Skeletal muscle tissue (tissue), 4 donors: ENCODE results near the gene DSCAM. TPM values are rescaled to one million over a fixed set of nuclear protein-coding genes. Genes with fewer than 3 reads are reported as not detected.

Source experiments
- H3K27ac ChIP-seq: one replicate; pipeline ENCODE4 v1.7.0; 2013; ENCODE audit warnings: mild to moderate bottlenecking, low read depth, low read length, inconsistent platforms
- H3K27me3 ChIP-seq, 3 donors: one replicate each; pipeline ENCODE4 v1.7.0; 2013; ENCODE audit warnings: low read length in 3 of 3; ENCODE audit not compliant: control insufficient read depth in 3 of 3, insufficient read depth in 3 of 3
- H3K36me3 ChIP-seq, 3 donors: one replicate each; pipeline ENCODE4 v1.7.0; 2013; ENCODE audit warnings: low read length in 3 of 3; ENCODE audit not compliant: control insufficient read depth in 3 of 3, insufficient read depth in 3 of 3
- H3K4me1 ChIP-seq, 3 donors: one replicate each; pipeline ENCODE4 v1.7.0; 2013; ENCODE audit warnings: low read length in 3 of 3, mild to moderate bottlenecking in 3 of 3; ENCODE audit not compliant: control insufficient read depth in 3 of 3, insufficient read depth in 3 of 3
- H3K4me3 ChIP-seq, 3 donors: one replicate each; pipeline ENCODE4 v1.7.0; 2013; ENCODE audit warnings: low read length in 3 of 3
- H3K9ac ChIP-seq, 3 donors: one replicate each; pipeline ENCODE4 v1.7.0; 2013; ENCODE audit warnings: low read length in 3 of 3, mild to moderate bottlenecking in 3 of 3, moderate library complexity in 2 of 3, low read depth in 1 of 3
- H3K9me3 ChIP-seq, 3 donors: one replicate each; pipeline ENCODE4 v1.7.0; 2013; ENCODE audit warnings: low read length in 3 of 3; ENCODE audit not compliant: control insufficient read depth in 3 of 3
- total RNA-seq: library from RNA; depleted of rRNA; stranded (reverse); fragments of >200 nt; gene quantifications from one replicate; pipeline ENCODE4 v1.2.3, GENCODE V29; 2014
- donor health status: Osteomylitis.

DSCAM gene
- total RNA-seq, 1 donor from 2014 or later, result 0.52 TPM

GRCh38 chr21:40466893-40467483, 380.0 kb downstream of the DSCAM start:
- no peak overlapping the region for H3K27ac ChIP-seq
- peaks cover 0 to 2% (median 0%) of the 10 kb centered on the region in 3 donors for H3K27me3 ChIP-seq
- H3K4me3 ChIP-seq, result no peak overlapping the region
- H3K9ac ChIP-seq, result no peak overlapping the region
- no peaks in the 10 kb centered on the region for H3K9me3 ChIP-seq
- H3K36me3 ChIP-seq, result no peaks in the 10 kb centered on the region
- H3K4me1 ChIP-seq, result no peaks in the 10 kb centered on the region

- Histone ChIP-seq H3K9ac (no peak overlapping the region), H3K4me1 (no peaks in the 10 kb centered on the region), H3K4me3 (no peak overlapping the region), H3K27ac (no peak overlapping the region), H3K27me3 (peaks cover 0 to 4% (median 0%) of the 10 kb centered on the region in 3 donors), H3K36me3 (no peaks in the 10 kb centered on the region), H3K9me3 (peaks cover 0 to 2% (median 0%) of the 10 kb centered on the region in 3 donors)
Observed at GRCh38 chr21:40465382-40465781, 381.6 kb downstream of the DSCAM start.

GRCh38 chr21:40463176-40463575, 383.8 kb downstream of the DSCAM start:
- H3K9me3 ChIP-seq, result peaks cover 0 to 2% (median 0%) of the 10 kb centered on the region in 3 donors
- no peaks in the 10 kb centered on the region for H3K36me3 ChIP-seq
- no peak overlapping the region for H3K4me3 ChIP-seq
- H3K4me1 ChIP-seq, result no peaks in the 10 kb centered on the region
- no peak overlapping the region for H3K9ac ChIP-seq
- H3K27me3 ChIP-seq, result peaks cover 0 to 4% (median 0%) of the 10 kb centered on the region in 3 donors
- H3K27ac ChIP-seq, result no peak overlapping the region

- Histone ChIP-seq H3K4me1 (no peaks in the 10 kb centered on the region), H3K36me3 (no peaks in the 10 kb centered on the region), H3K27me3 (peaks cover 0 to 4% (median 0%) of the 10 kb centered on the region in 3 donors), H3K27ac (no peak overlapping the region), H3K4me3 (no peak overlapping the region), H3K9ac (no peak overlapping the region), H3K9me3 (peaks cover 0 to 2% (median 0%) of the 10 kb centered on the region in 3 donors)
Observed at GRCh38 chr21:40461008-40461407, 385.9 kb downstream of the DSCAM start.

- H3K27me3 ChIP-seq, result peaks cover 0 to 2% (median 0%) of the 10 kb centered on the region in 3 donors
- H3K4me1 ChIP-seq, result no peaks in the 10 kb centered on the region
- no peak overlapping the region for H3K27ac ChIP-seq
- H3K4me3 ChIP-seq, result no peak overlapping the region
- no peak overlapping the region for H3K9ac ChIP-seq
- H3K36me3 ChIP-seq, result no peaks in the 10 kb centered on the region
- peaks cover 0 to 2% (median 0%) of the 10 kb centered on the region in 3 donors for H3K9me3 ChIP-seq
Observed at GRCh38 chr21:40457741-40458140, 389.2 kb downstream of the DSCAM start.

GRCh38 chr21:40454057-40454456, 392.9 kb downstream of the DSCAM start:
- H3K36me3 ChIP-seq, result no peaks in the 10 kb centered on the region
- no peaks in the 10 kb centered on the region for H3K27me3 ChIP-seq
- no peaks in the 10 kb centered on the region for H3K4me1 ChIP-seq
- no peak overlapping the region for H3K4me3 ChIP-seq
- H3K9ac ChIP-seq, result no peak overlapping the region
- no peak overlapping the region for H3K27ac ChIP-seq
- no peaks in the 10 kb centered on the region for H3K9me3 ChIP-seq

- no peaks in the 10 kb centered on the region for H3K27me3 ChIP-seq
- H3K9me3 ChIP-seq, result no peaks in the 10 kb centered on the region
- no peak overlapping the region for H3K27ac ChIP-seq
- H3K36me3 ChIP-seq, result no peaks in the 10 kb centered on the region
- H3K4me1 ChIP-seq, result no peaks in the 10 kb centered on the region
- H3K9ac ChIP-seq, result no peak overlapping the region
- no peak overlapping the region for H3K4me3 ChIP-seq
Observed at GRCh38 chr21:40453183-40453582, 393.8 kb downstream of the DSCAM start.

- H3K4me3 ChIP-seq, result no peak overlapping the region
- no peaks in the 10 kb centered on the region for H3K27me3 ChIP-seq
- H3K9me3 ChIP-seq, result no peaks in the 10 kb centered on the region
- H3K4me1 ChIP-seq, result no peaks in the 10 kb centered on the region
- H3K27ac ChIP-seq, result no peak overlapping the region
- no peak overlapping the region for H3K9ac ChIP-seq
- no peaks in the 10 kb centered on the region for H3K36me3 ChIP-seq
Observed at GRCh38 chr21:40452548-40452947, 394.4 kb downstream of the DSCAM start.

GRCh38 chr21:40447016-40447415, 399.9 kb downstream of the DSCAM start:
- Histone ChIP-seq H3K27ac (no peak overlapping the region), H3K4me1 (no peaks in the 10 kb centered on the region), H3K9ac (no peak overlapping the region), H3K4me3 (no peak overlapping the region), H3K9me3 (peaks cover 0 to 3% (median 0%) of the 10 kb centered on the region in 3 donors), H3K36me3 (no peaks in the 10 kb centered on the region), H3K27me3 (no peaks in the 10 kb centered on the region)

- H3K27me3 ChIP-seq, result no peaks in the 10 kb centered on the region
Observed at GRCh38 chr21:40445349-40445921, 401.5 kb downstream of the DSCAM start.

More at GRCh38 chr21:40445349-40445921, 401.5 kb downstream of the DSCAM start:
- no peaks in the 10 kb centered on the region for H3K4me1 ChIP-seq
- no peak overlapping the region for H3K4me3 ChIP-seq
- H3K27ac ChIP-seq, result no peak overlapping the region
- no peak overlapping the region for H3K9ac ChIP-seq
- no peaks in the 10 kb centered on the region for H3K36me3 ChIP-seq
- peaks cover 0 to 4% (median 3%) of the 10 kb centered on the region in 3 donors for H3K9me3 ChIP-seq
